ENCODE data around the gene NAPEPLD.
"Not testable (repeated sequence)": the region's sequence is repeated elsewhere in the genome, so short reads cannot be mapped to it uniquely, and the experiment has no call there.

Gene NAPEPLD

DNA sequence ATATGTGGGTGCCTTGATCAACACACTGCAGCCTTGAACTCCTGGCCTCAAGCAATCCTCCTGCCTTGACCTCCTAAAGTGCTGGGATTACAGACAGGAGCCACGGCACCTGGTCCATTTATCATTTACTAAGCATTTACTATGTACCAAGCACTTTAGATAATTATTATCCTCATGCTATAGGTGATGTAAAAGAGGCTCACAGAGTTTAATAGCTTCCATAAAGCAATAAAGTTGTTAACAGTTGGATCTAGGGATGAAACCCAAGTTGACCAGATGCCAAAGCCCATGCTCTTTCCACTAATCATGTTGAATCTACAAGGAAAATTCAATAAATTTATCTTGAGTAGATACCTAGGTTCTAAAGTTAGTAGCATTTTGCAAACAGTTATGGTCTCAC, 5.0 kb downstream of the NAPEPLD start:
- DNase-seq: no peak

DNA sequence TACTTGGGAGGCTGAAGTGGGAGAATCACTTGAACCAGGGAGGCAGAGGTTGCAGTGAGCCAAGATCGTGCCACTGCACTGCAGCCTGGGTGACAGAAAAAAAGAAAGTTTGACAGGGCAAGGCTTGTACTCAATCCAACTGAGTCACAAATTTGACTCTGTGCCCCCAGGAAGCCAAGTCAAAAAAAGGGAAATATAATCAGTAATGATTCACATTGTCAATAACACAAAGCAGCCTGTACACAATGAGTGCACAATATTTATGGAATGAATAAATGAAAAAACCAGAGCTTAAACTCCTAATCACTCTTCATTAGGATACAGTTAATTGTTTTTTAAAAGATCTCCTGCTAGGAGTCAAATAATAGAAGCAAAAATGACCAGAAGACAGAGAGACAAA, 6.4 kb downstream of the NAPEPLD start:
- no peak for DNase-seq

DNA sequence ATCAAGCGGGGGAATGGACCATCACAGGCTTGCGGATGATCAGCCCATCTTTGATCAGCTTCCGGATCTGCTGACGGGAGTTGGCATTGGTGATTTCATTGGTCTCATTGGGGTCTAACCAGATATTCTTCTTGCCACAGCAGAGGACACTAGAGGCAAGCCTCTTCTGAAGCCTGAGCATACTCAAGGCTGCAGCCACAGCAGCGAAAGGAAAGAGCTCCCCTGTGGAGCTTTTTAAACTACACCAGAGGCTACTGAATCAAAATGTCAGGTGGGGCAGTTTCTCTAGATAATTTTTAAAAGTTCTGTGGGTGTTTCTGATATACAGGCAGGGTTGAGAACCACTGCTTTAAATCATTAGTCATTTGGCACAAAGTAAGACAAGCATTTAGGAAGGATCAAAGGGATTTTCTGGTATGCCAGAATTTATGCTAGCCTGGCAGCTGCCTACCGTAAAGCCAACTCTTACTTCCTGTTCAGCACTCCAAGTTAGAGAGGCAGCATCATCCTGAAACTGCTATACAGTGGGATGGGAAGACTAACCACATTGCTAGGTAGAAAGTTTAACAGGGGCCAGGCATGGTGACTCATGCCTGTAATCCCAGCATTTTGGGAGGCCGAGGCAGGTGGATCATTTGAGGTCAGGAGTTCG, 7.0 kb downstream of the NAPEPLD start:
- no peak for DNase-seq

DNA sequence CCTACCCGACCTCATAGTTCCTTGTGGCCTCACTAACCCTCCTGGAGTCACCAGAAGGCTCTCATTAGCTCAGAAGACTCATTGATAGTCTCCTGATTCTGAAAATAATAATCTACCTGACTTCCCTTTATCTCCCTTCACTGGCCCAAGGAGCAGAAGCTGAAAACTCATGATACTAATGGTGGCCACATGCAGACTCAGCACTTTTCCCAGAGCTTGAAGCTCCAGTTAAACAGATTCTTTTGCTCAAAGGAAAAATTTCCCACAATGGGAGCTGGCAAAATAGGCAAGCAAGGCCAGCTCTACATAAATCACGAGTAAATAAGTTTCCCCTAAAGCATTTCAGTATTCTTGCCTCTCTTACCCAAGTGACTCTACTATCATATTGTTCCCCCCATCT, 8.2 kb downstream of the NAPEPLD start:
- DNase-seq: no peak

DNA sequence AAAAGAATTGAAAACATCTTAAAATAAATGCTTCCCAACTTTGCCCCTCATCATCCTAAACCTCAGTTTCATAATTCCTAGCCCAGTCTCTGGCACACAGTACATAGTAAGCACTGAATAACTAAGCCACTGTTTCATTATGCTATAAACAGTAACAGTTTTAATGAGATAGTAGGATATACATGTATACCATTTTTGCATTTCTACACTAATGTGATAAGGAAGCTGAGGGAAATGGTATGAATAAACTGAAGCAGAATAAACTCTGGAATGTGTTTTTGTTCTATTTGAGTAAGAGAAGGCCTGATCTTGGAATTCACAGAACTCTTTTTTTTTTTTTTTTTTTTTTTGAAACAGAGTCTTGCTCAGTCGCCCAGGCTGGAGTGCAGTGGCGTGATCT, 8.8 kb downstream of the NAPEPLD start:
- no peak for DNase-seq

DNA sequence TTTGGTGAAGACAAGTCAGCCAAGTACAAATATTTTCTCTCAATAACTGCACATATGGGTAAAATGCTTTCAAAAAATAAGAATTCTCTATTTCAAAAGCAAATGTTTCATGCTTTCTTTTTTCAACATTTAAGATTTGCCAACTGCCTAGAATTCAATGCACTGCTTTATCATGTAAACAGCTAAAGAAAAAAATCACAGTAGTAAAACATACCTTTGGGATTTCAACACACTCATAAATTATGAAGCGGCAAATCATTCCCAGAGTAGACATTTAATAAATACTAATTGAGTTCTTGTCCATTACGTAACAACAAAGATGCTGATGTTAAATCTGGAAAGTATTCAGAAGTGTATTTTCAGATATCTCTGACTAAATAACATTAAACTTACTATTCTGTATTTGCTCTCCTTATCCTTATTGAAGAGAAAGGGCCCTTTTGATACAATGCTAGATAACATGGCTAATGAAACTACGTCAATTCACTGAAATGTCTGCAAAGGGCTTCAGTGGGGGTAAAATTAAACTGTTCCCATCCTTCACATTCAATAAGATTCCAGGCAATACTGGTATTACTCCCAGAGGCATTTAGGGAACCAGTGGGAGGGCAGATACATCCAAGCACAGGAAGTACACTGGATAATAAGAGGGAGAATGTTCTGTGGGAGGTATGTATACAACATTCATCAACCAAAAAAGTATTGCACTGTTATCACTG, 13.9 kb downstream of the NAPEPLD start:
- no peak for DNase-seq

DNA sequence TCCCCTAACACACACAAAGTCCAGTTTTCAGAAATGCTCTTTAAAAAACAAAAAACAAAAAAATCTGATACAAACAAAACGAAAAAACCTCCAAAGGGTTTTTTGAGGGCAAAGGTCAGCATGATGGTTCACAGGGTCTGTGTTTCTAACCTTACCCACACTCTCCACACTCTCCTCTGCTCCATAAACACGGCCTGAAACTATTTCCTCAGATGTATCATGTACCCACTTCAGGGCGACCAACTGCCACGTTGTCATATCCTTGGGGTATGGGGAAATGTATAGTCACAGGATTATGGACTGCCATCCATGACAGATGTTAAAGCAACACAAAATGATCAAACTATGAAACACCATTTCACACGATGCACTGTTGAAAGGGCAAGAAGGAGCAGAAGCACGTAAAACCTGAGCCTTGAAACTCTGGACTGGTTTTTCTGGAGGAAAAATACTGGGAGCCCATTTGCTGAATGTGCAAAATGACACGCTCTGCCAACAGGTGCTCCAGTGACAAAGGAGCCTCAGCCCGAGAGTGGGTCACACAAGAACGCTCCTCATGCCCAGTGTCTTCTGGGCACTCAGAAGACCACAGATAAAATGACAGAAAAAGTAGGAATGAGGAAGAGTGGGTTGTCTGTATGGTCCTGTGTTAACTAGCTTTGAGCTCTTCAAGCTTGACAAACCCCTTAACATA, 15.8 kb downstream of the NAPEPLD start:
- no peak for DNase-seq

DNA sequence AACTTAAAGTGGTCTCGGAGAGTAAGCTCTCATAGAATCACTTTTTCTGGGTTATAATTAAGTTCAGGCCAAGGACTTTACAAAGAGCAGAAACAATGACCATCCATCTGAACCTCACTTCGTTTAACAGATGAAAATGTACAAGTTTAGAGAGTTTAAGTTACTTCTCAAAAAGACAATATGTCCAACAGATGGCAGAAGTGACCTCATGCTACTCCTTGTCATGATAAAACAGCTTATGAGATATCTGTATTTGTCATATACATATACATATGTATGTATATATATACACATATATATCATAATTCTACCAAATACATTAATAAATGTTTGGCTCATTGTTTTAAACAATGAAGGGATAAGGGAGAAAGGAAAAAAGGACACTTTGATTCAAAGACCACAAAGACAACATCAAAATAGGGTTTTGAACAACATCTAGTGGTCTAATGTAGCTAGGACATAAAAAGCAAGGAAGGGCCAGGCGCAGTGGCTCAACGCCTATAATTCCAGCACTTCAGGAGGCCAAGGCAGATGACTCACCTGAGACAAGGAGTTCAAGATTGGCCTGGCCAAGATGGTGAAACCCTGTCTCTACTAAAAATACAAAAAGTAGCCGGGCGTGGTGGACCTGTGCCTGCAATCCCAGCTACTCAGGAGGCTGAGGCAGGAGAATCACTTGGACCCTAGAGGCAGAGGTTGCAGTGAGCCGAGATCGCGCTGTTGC, 17.8 kb downstream of the NAPEPLD start:
- DNase-seq: no peak

DNA sequence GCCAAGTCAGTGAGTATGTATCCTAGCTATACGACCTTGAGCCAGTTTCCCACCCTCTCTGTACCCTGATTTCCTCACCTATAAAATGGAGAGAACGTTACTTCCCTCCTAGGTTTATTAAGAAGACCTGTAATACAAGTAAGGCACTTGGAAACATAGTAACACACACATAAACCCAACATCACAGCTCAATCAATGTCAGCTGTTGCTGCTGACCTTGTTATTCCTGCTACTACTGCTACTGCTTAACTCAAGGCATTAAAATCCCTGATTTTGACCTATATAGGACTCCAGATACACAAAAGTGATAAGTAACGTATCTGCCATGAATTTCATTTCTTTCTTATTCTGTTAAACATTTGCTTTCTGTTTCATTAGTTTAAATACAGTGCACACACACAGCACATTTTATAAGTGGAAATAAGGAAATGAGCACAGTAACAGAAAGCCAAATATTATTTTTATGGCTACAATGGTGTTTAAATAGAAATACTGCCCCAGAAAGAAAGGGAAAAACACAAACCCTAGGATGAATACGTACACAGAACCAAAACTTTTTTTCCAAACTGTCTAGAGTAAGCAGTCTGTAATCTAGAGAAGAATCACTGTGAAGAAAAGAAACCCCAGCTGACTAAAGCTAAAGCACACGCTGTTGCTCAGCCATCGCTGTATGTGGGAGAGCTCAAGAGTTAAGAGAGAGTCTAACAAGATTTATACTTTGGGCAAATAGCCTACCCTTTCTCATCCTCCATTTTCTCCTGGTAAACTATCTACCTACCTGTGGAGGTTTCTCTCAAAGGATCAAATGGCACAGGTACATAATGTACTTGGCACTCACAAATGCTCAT, 19.0 kb downstream of the NAPEPLD start:
- DNase-seq: no peak

DNA sequence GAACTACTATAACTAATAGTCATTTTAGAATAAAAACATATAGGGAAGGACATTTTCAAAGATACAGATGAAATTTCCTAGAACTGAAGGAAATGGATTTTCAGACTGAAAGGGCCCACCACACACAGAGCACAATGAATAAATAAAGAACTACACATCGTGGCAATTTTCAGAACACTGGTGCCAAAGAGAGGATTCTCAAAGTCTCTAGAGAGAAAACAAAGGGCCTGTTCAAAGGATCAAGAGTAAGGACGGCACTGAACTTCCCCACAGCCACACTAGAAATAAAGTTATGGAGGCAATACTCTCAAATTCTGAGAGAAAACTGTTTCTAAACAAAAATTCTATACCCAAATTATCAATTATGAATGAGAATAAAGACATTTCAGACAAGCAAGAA, 21.9 kb downstream of the NAPEPLD start:
- DNase-seq: no peak

DNA sequence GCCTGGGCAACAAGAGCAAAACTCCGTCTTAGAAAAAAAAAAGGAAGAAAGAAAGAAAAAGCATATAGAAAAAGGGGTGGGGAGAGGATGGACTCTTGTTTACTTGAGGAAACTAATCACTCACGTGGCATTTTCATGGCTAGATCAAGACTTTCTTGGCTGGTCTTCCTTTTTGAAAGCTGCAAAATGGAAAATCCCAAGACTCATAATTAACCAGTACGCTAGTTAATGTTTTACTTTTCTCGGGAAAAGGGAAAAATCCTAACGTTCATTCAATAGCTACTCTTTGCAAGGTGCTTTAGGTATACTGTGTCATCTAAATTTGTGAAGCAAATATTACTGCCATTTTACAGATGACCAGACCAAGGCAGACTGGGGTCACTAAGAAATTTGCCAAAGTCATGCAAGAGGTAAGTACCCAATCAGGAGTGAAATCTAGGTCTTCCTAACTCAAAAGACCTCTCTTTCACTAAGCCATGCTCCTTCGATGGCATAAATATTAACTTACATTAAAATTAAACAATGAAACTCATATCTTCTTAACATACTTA, 24.4 kb downstream of the NAPEPLD start:
- DNase-seq: no peak

DNA sequence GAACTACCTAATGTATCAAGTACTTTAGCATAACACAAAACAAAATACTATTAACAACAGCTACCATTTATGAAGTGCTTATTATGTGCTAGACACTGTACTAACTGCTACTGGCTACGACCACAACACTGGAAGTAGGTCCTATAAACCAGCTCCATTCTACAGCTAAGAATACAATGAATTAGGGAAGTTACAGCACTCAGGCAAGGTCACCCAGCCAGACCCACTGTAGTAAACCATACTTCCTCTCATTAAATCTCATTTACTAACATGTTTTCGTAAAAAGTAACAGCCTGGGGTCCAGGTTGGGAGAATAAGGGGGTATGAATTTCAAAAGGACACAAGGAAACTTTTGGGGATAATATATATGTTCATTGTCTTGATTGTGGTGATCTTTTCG, 25.4 kb downstream of the NAPEPLD start:
- DNase-seq: no peak

DNA sequence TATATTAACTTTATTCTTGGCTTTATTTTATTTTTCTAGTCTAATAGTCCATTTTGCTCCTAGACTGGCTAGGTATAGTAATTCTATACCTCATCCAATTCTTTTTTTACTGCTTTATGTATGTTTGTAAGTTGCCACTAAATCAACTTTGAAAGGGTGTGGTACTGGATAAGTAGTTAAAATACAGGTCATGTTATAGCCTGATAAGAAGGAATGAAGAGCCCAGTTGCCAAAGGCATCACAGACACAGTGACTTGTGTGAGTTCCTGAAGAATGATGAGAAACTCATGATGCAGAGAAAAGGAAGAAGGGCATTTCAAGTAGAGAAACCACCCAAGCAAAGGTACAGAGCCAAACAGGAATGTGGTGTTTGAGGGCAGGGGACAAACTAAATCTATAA, 27.3 kb downstream of the NAPEPLD start:
- no peak for DNase-seq

DNA sequence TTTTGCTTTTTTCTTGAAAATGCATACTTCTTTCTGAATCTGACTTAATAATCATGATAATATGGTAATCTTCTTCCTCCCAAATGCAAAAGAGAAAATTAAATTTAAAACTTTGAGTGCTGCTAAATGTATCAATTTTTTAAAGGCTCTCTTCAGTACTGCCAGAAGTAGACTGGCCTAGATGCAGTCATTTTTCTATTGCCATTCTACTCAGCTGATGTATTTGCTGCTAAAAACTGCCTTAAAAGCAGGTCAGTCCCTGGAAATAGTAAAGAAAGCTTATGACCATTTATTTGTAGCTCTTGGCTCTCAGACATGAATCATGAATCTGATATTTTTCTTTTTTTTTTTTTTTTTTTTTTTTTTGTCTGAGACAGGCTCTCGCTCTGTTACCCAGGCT, 28.5 kb downstream of the NAPEPLD start:
- no peak for DNase-seq

DNA sequence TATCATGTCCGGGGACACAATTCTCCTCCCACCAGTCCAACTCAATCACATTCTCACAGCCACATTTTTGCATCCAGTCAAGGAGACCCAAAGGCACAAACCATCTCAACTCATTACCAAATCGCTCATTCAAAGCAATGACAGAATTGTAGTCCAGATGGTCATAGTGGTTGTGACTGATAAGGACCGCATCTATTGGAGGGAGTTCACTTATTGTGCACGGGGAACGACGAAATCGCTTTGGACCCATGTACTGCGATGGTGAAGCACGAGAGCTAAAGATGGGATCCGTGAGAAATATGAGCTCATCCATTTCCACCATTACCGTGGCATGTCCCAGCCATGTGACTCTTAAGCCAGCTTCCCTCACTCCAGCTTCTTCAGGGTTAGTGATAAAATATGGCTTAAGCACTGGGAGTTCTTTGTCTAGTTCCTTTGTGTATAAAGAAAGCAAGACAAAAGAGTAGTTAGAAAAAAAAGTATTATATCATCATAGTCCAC, 29.1 kb downstream of the NAPEPLD start:
- DNase-seq: no peak

DNA sequence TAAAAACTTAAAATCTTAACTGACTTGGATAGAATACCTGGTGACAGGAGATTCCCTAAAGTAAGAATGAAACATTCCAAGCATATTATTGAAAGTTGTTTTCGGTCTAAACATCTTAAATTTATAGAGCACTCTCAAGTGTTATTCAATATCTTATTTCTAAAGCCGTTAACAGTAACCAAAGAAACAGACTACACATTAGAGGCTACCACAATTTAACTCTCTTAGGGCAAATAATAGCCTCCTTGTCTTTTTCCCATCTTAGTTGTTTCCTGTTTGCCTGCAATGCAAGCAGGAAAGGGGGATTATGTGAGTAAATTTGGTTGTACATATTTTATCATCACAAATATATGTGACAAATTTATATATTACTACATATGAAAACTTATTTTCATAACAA, 31.4 kb downstream of the NAPEPLD start:
- no peak for DNase-seq

DNA sequence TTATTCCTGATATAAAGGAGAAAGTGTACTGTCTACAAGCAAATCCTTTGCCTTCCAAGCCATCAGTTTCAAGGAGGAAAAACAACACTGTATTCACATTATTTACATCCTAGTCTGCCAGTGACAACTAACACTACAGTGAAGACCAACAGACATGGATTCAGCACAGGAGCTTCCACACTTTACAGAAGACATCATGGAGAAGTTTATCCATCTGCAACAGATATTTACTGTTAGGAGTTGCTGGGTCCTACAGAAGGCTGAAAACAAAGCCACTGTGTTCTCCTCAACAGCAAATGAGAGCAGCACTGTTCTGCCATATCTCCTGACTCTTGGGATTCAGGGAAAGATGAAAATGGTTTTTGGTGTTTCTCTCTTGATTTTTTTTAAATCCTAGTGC, 31.9 kb downstream of the NAPEPLD start:
- no peak for DNase-seq

DNA sequence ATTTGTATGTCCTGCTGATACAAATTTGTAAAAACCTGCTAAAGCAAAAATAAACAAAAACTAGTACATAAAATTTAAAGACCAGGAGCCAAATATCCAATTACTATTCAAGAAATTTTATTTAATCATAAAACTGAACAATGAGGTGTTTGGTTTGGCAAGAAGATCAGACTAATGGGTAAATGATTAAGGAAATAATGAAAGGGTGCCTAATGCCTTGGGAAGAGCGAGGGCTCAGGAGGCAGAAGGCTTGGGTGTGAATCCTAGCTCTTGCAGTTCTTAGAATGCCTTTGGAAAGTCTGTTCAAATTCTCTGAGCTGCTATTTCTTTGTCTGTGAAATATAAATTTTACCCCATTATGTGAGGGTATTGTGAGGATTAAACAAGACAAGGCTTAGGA, 32.4 kb downstream of the NAPEPLD start:
- DNase-seq: no peak

DNA sequence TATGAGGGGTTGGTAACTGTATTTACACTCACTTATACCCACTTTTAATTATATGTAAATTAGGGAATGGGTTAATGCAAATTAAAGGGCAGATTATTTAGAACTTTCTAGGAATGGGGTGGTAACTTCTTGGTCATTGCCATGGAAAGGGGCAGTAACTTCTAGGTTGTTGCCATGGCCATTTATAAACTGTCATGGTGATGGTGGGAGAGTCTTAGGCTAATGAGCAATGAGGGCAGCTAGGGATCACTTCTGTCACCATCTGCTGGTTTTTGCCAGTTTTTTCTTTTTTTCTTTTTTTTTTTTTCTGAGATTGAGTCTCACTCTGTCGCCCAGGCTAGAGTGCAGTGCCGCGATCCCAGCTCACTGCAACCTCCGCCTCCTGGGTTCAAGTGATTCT, 33.1 kb downstream of the NAPEPLD start:
- DNase-seq: no peak

DNA sequence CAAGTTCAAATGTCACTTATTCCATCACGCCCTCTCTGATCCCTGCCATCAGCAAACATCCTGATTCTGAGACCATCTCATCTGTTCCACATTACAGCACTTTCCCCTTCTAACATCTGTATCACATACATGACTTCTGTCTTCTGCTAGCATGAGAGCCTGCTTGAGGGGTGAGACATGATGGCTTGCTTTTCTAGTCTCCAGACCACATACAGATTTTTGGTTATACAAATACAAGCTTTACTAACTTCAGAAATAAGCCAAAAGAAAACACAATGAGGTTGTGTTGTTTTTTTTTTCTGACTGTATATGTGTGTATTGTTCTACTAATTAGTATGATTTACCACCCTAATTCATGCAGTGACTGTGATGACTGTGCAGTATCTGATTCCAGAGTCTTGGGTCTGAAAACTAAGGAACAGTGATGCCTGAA, 34.3 kb downstream of the NAPEPLD start:
- DNase-seq: no peak

DNA sequence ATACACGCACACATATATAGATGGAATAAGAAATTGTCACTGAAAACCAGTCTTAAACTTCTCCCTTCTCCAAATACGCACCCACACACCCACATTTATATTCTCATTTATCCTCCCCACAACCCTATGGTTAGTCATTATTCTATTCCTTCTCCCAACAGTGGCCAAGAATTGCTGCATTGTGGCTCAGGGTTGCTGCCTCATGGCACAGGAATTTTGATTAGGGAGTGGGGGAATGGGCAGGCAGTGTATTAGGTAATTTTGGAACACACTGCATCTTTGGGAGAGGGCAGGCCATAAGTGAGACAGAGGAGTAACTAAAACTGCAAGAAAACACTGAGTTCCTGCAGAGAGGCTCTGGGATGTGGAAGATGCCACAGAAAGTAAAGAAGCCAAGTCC, 35.7 kb downstream of the NAPEPLD start:
- DNase-seq: no peak

DNA sequence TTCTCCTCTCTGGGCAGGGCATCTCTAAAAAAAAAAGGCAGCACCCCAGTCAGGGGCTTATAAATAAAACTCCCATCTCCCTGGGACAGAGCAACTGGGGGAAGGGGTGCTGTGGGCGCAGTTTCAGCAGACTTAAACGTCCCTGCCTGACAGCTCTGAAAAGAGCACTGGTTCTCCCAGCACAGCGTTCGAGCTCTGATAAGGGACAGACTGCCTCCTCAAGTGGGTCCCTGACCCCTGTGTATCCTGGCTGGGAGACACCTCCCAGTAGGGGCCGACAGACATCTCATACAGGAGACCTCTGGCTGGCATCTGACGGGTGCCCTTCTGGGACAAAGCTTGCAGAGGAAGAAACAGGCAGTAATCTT, 42.2 kb downstream of the NAPEPLD start:
- DNase-seq: not testable (repeated sequence)

Data from activated CD4-positive, alpha-beta T cell treated with anti-CD3 and anti-CD28 coated beads for 48 hours (primary cell).